Measurements from ENCODE around the gene MCRIP1.
"Not testable (repeated sequence)": the region's sequence is repeated elsewhere in the genome, so short reads cannot be mapped to it uniquely, and the experiment has no call there.

MCRIP1 gene

GRCh38 chr17:81844327-81844851 lies 11.3 kb upstream of the MCRIP1 start:
- DNase-seq (ENCODE audit: low read depth, low spot score), result no peak
- no peak overlapping the region for H3K4me3 ChIP-seq (ENCODE audit: low read length)

GRCh38 chr17:81843713-81844326 lies 10.7 kb upstream of the MCRIP1 start:
- DNase-seq (ENCODE audit: low read depth, low spot score), result no peak
- H3K4me3 ChIP-seq (ENCODE audit: low read length), result no peak overlapping the region

GRCh38 chr17:81842725-81843504 lies 9.8 kb upstream of the MCRIP1 start:
- no peak overlapping the region for H3K4me3 ChIP-seq (ENCODE audit: low read length)
- DNase-seq (ENCODE audit: low read depth, low spot score), result no peak

- no peak overlapping the region for H3K4me3 ChIP-seq (ENCODE audit: low read length)
- no peak for DNase-seq (ENCODE audit: low read depth, low spot score)
These were observed 9.3 kb upstream of the MCRIP1 start for GRCh38 chr17:81842378-81842724.

GRCh38 chr17:81841866-81842265 lies 8.8 kb upstream of the MCRIP1 start:
- peak; percentile 41 for DNase-seq (ENCODE audit: low read depth, low spot score)
- H3K4me3 ChIP-seq (ENCODE audit: low read length), result no peak overlapping the region

GRCh38 chr17:81840826-81841778 lies 8.0 kb upstream of the MCRIP1 start:
- H3K4me3 ChIP-seq (ENCODE audit: low read length), result no peak overlapping the region
- no peak for DNase-seq (ENCODE audit: low read depth, low spot score)

- H3K4me3 ChIP-seq (ENCODE audit: low read length); DNase-seq (ENCODE audit: low read depth, low spot score): not testable (repeated sequence)
These were observed 7.0 kb upstream of the MCRIP1 start for GRCh38 chr17:81840059-81840458.

GRCh38 chr17:81839301-81839700 lies 6.2 kb upstream of the MCRIP1 start:
- no peak for DNase-seq (ENCODE audit: low read depth, low spot score)
- H3K4me3 ChIP-seq (ENCODE audit: low read length), result no peak overlapping the region

- H3K4me3 ChIP-seq (ENCODE audit: low read length), result no peak overlapping the region
- DNase-seq (ENCODE audit: low read depth, low spot score), result no peak
These were observed 5.7 kb upstream of the MCRIP1 start for GRCh38 chr17:81838753-81839255.

GRCh38 chr17:81837641-81838040 lies 4.5 kb upstream of the MCRIP1 start:
- DNase-seq (ENCODE audit: low read depth, low spot score), result no peak

GRCh38 chr17:81834831-81835267 lies 1.8 kb upstream of the MCRIP1 start, which contains the start of gene PPP1R27:
TSS of gene PPP1R27 (minus strand) at chr17:81835050. CDS start at chr17:81834953, 97 bp downstream.
- no peak for DNase-seq (ENCODE audit: low read depth, low spot score)
- peak within 1 kb of the TSS; percentile 80 for H3K4me3 ChIP-seq (ENCODE audit: low read length)

More at GRCh38 chr17:81837641-81838040, 4.5 kb upstream of the MCRIP1 start:
- no peak overlapping the region for H3K4me3 ChIP-seq (ENCODE audit: low read length)

- DNase-seq (ENCODE audit: low read depth, low spot score), result no peak
- peak overlapping the region; percentile 80 for H3K4me3 ChIP-seq (ENCODE audit: low read length)
These were observed 1.1 kb upstream of the MCRIP1 start for GRCh38 chr17:81833921-81834830.

GRCh38 chr17:81832608-81833159 lies 407 bp downstream of the MCRIP1 start:
- DNase-seq (ENCODE audit: low read depth, low spot score), result no peak

GRCh38 chr17:81831957-81832607 lies 1.0 kb downstream of the MCRIP1 start:
- DNase-seq (ENCODE audit: low read depth, low spot score), result peak; percentile 61
- peak overlapping the region; percentile 84 for H3K4me3 ChIP-seq (ENCODE audit: low read length)

More at GRCh38 chr17:81832608-81833159, 407 bp downstream of the MCRIP1 start:
- H3K4me3 ChIP-seq (ENCODE audit: low read length), result peak overlapping the region; percentile 84

- peak overlapping the region; percentile 84 for H3K4me3 ChIP-seq (ENCODE audit: low read length)
- DNase-seq (ENCODE audit: low read depth, low spot score), result no peak
These were observed 1.5 kb downstream of the MCRIP1 start for GRCh38 chr17:81831563-81831956.

- no peak overlapping the region for H3K4me3 ChIP-seq (ENCODE audit: low read length)
- no peak for DNase-seq (ENCODE audit: low read depth, low spot score)
These were observed 3.2 kb downstream of the MCRIP1 start for GRCh38 chr17:81829858-81830257.

GRCh38 chr17:81828656-81829055 lies 4.4 kb downstream of the MCRIP1 start:
- DNase-seq (ENCODE audit: low read depth, low spot score), result no peak
- no peak overlapping the region for H3K4me3 ChIP-seq (ENCODE audit: low read length)
